Esophagus muscularis mucosa (tissue), 4 donors: ENCODE measurements around the gene GRIA4.

Experiments
- CTCF ChIP-seq, 3 experiments: fragments of 200-600 bp in 2 of 3; fragments of 450-650 bp in 1 of 3; sonication (generic) in 2 of 3; IDR thresholded peaks; one replicate each; pipeline ENCODE4 v1.5.1; 2017 to 2019; ENCODE audit warnings: antibody characterized with exemption in 3 of 3, mild to moderate bottlenecking in 2 of 3, moderate library complexity in 1 of 3
- EP300 ChIP-seq: sonication (generic); formaldehyde crosslinking; IDR thresholded peaks from one replicate; pipeline ENCODE4 v1.6.1; 2017; ENCODE audit warnings: antibody characterized with exemption
- POLR2A ChIP-seq: fragments of 450-650 bp; IDR thresholded peaks from one replicate; pipeline ENCODE4 v1.6.1; 2017; ENCODE audit warnings: antibody characterized with exemption, moderate library complexity, mild to moderate bottlenecking, low read depth
- POLR2AphosphoS5 ChIP-seq, 2 donors: sonication (generic); formaldehyde crosslinking; IDR thresholded peaks; one replicate each; pipeline ENCODE4 v1.6.1; 2017; ENCODE audit warnings: antibody characterized with exemption in 2 of 2

DNA sequence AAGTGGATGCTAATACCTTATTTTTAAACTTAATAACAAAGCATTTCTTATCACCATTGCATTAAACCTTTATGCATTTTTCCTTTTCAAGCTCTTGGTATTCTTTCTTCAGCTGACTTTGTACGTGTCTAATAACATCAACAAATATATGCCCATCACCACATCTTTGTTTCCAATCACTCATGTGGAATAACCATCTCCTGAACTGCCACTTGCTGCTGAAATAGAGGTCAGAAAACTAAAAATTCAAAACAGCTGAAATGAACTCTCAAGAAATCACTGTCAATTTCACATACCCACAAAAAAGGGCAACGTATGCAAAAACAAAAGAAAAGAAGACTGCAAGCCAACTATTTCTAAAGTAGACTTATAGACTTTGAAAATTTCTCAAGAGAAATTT, 404.7 kb downstream of the GRIA4 start:
- TF ChIP-seq CTCF (IDR thresholded peaks at IDR 0.05), result no peak
- no peak for TF ChIP-seq POLR2AphosphoS5 (IDR thresholded peaks at IDR 0.05)
- no peak for TF ChIP-seq POLR2A
- TF ChIP-seq EP300, result no peak
